ENCODE measurements around the gene CORO6. TPM values are rescaled to one million over a fixed set of nuclear protein-coding genes. Genes with fewer than 3 reads are reported as not detected.

The CORO6 gene
- total and polyA plus RNA-seq, 2 experiments from 2014 or later, result 2.6 to 5.2 TPM

- Mint-ChIP-seq H3K4me1 (peaks cover 10% of the 10 kb centered on the region), H3K9me3 (no peaks in the 10 kb centered on the region), H3K36me3 (ENCODE audit: low read depth) (peaks cover 6% of the 10 kb centered on the region; the same call in 1 of the 3 replicates), H3K4me3 (peak overlapping the region; percentile 93; the same call in 2 of the 3 replicates), H3K27me3 (ENCODE audit: insufficient read depth, low read depth, poor library complexity) (peaks cover 50% of the 10 kb centered on the region), H3K27ac (no peak overlapping the region)
- H3K4me2 ChIP-seq, result peak overlapping the region; percentile 96
- H3K27me3 ChIP-seq (ENCODE audit: insufficient read depth), result peaks cover 57% of the 10 kb centered on the region
- peaks cover 8% of the 10 kb centered on the region for H4K20me1 ChIP-seq (replicated peaks; ENCODE audit: insufficient read depth)
- peak overlapping the region; percentile 87 for H3K4me3 ChIP-seq
- peak; percentile 7 for ATAC-seq
- H3F3A ChIP-seq (replicated peaks; ENCODE audit: low read depth), result peaks cover 23% of the 10 kb centered on the region
- no peaks in the 10 kb centered on the region for H3K79me2 ChIP-seq (replicated peaks; ENCODE audit: insufficient read depth)
- DNase-seq (ENCODE audit: low spot score), result peak; percentile 62
- TF ChIP-seq REST (IDR thresholded peaks at IDR 0.05; ENCODE audit: unreplicated experiment), result no peak
- TF ChIP-seq JUNB (IDR thresholded peaks at IDR 0.05; ENCODE audit: unreplicated experiment), result no peak
- no peak for TF ChIP-seq STAT1 (IDR thresholded peaks at IDR 0.05; ENCODE audit: unreplicated experiment)
- no peak for TF ChIP-seq ZNF331 (CRISPR knock-in tag; IDR thresholded peaks at IDR 0.05; ENCODE audit: low read depth)
- no peak for TF ChIP-seq ETS1 (IDR thresholded peaks at IDR 0.05)
- no peaks in the 10 kb centered on the region for H3K9me2 ChIP-seq (ENCODE audit: insufficient read depth)
- peaks cover 11% of the 10 kb centered on the region for H3K4me1 ChIP-seq (ENCODE audit: insufficient read depth)
- H2AFZ ChIP-seq, result peak overlapping the region; percentile 97
- no peak overlapping the region for H3K27ac ChIP-seq (ENCODE audit: low read depth)
- H3K36me3 ChIP-seq (ENCODE audit: insufficient read depth), result no peaks in the 10 kb centered on the region
Observed at GRCh38 chr17:29567304-29567553, 55.5 kb downstream of the CORO6 start.

GRCh38 chr17:29566473-29567303 lies 56.0 kb downstream of the CORO6 start, which contains the start of gene ABHD15:
TSS of gene ABHD15 (minus strand) at chr17:29567037. CDS start at chr17:29566966, 71 bp downstream.
- Mint-ChIP-seq H3K36me3 (ENCODE audit: low read depth) (peaks cover 6% of the 10 kb centered on the region; the same call in 1 of the 3 replicates), H3K4me3 (peak within 1 kb of the TSS; percentile 93), H3K4me1 (peaks cover 10% of the 10 kb centered on the region), H3K9me3 (no peaks in the 10 kb centered on the region), H3K27ac (no peak within 1 kb of the TSS), H3K27me3 (ENCODE audit: insufficient read depth, low read depth, poor library complexity) (peaks cover 50% of the 10 kb centered on the region)
- peak within 1 kb of the TSS; percentile 97 for H2AFZ ChIP-seq
- H3F3A ChIP-seq (replicated peaks; ENCODE audit: low read depth), result peaks cover 19% of the 10 kb centered on the region
- H3K9me2 ChIP-seq (ENCODE audit: insufficient read depth), result no peaks in the 10 kb centered on the region
- peaks cover 11% of the 10 kb centered on the region for H3K4me1 ChIP-seq (ENCODE audit: insufficient read depth)
- peaks cover 8% of the 10 kb centered on the region for H4K20me1 ChIP-seq (replicated peaks; ENCODE audit: insufficient read depth)
- H3K27ac ChIP-seq (ENCODE audit: low read depth), result no peak within 1 kb of the TSS
- no peaks in the 10 kb centered on the region for H3K36me3 ChIP-seq (ENCODE audit: insufficient read depth)
- H3K4me2 ChIP-seq, result peak within 1 kb of the TSS; percentile 96
- H3K27me3 ChIP-seq (ENCODE audit: insufficient read depth), result peaks cover 52% of the 10 kb centered on the region
- H3K79me2 ChIP-seq (replicated peaks; ENCODE audit: insufficient read depth), result no peaks in the 10 kb centered on the region
- H3K4me3 ChIP-seq, result peak within 1 kb of the TSS; percentile 87
- ATAC-seq (peak; percentile 17), DNase-seq (ENCODE audit: low spot score) (peak; percentile 67)
- TF ChIP-seq ZNF462 (CRISPR knock-in tag; IDR thresholded peaks at IDR 0.05) (no peak), ZNF331 (CRISPR knock-in tag; IDR thresholded peaks at IDR 0.05; ENCODE audit: low read depth) (no peak), JUNB (IDR thresholded peaks at IDR 0.05; ENCODE audit: unreplicated experiment) (no peak), EZH2phosphoT487 (IDR thresholded peaks at IDR 0.05; ENCODE audit: unreplicated experiment) (no peak), NANOG (IDR thresholded peaks at IDR 0.05; ENCODE audit: borderline replicate concordance) (no peak), ETS1 (IDR thresholded peaks at IDR 0.05) (no peak)
